ENCODE data around the gene PAX2.

DNA sequence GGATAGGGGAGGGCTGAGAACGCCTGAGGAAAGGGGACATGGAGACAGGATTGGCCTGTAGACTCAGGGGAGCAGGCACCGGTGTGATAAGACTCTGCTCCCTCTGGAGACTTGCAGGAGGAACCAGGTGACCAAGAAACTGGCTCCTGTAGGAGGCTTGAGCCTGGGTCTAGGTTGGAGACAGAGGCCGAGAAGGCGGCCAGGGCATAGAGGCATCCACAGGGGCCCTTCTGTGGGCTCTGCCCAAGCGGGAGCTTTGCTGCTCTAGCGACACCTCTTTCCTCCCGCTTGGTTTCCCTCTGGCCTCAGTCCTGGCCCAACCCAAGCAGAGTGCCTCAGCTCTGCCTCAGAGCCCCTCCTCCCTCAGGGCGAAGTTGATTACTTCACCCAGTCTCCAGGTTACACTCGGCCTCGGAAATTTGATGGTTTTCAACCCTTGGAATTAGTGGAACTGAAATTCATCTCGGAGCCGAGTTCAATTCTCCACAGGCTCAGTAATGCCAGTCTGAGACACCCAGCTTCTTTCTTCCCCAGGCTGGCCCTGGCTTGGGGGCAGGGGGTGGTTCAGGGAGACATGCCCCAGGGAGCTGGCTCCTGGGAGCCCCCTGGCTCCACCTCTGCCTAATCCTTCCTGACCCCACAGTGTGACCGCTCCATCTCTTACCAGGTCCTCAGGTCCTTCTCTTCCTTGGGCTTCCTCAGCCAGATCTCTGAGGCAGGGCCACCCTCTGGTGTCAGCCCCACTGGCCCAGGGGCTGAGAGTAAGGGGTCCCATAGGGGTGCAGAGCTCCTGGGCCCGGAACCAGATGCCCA lies 60.4 kb downstream of the PAX2 start:
- TF ChIP-seq, protein P1, sequence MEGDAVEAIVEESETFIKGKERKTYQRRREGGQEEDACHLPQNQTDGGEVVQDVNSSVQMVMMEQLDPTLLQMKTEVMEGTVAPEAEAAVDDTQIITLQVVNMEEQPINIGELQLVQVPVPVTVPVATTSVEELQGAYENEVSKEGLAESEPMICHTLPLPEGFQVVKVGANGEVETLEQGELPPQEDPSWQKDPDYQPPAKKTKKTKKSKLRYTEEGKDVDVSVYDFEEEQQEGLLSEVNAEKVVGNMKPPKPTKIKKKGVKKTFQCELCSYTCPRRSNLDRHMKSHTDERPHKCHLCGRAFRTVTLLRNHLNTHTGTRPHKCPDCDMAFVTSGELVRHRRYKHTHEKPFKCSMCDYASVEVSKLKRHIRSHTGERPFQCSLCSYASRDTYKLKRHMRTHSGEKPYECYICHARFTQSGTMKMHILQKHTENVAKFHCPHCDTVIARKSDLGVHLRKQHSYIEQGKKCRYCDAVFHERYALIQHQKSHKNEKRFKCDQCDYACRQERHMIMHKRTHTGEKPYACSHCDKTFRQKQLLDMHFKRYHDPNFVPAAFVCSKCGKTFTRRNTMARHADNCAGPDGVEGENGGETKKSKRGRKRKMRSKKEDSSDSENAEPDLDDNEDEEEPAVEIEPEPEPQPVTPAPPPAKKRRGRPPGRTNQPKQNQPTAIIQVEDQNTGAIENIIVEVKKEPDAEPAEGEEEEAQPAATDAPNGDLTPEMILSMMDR (conservative IDR thresholded peaks at IDR 0.05; ENCODE audit: low read depth, low read length) = no peak
- no peak for TF ChIP-seq EZH2 (IDR thresholded peaks at IDR 0.05; ENCODE audit: borderline replicate concordance, low read depth, low read length, poor library complexity, severe bottlenecking)
